ENCODE data around the gene TTC22. TPM values are rescaled to one million over a fixed set of nuclear protein-coding genes. Genes with fewer than 3 reads are reported as not detected.

TTC22 gene
- total RNA-seq, 1 donor = not detected

GRCh38 chr1:54835131-54835898 is 34.2 kb upstream of the TTC22 start:
- no peak overlapping the region for H3K4me3 ChIP-seq (ENCODE audit: low read depth, low read length)
- no peak for DNase-seq (ENCODE audit: low read depth)
- TF ChIP-seq, protein P1, sequence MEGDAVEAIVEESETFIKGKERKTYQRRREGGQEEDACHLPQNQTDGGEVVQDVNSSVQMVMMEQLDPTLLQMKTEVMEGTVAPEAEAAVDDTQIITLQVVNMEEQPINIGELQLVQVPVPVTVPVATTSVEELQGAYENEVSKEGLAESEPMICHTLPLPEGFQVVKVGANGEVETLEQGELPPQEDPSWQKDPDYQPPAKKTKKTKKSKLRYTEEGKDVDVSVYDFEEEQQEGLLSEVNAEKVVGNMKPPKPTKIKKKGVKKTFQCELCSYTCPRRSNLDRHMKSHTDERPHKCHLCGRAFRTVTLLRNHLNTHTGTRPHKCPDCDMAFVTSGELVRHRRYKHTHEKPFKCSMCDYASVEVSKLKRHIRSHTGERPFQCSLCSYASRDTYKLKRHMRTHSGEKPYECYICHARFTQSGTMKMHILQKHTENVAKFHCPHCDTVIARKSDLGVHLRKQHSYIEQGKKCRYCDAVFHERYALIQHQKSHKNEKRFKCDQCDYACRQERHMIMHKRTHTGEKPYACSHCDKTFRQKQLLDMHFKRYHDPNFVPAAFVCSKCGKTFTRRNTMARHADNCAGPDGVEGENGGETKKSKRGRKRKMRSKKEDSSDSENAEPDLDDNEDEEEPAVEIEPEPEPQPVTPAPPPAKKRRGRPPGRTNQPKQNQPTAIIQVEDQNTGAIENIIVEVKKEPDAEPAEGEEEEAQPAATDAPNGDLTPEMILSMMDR (IDR thresholded peaks at IDR 0.05; ENCODE audit: insufficient read depth, low read depth, low read length) = no peak

- TF ChIP-seq, protein P1 (IDR thresholded peaks at IDR 0.05; ENCODE audit: insufficient read depth, low read depth, low read length) = no peak
- DNase-seq (ENCODE audit: low read depth) = no peak
- no peak overlapping the region for H3K4me3 ChIP-seq (ENCODE audit: low read depth, low read length)
Measured at GRCh38 chr1:54834007-54834541, 33.0 kb upstream of the TTC22 start.

DNA sequence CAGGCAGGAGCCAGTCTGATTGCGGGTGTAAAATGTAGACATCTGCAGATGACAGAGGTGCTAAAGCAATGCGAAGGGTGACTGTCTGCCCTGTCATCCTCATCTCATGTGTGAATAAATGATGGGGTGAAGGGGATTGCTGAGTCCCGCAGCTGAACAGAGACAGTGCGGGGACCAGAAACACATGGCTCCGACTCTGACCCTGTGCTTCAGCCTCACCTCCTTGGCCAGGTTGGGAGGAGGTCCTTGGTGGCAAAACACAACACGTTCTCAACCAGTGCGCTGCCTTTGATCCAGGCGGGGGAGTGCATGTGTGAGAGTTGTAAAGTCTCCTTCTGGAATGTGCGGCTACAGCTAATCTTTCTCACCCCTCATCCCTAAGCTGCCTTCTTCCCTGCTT is 32.0 kb upstream of the TTC22 start:
- DNase-seq (ENCODE audit: low read depth) = no peak
- TF ChIP-seq, protein P1 (IDR thresholded peaks at IDR 0.05; ENCODE audit: insufficient read depth, low read depth, low read length) = no peak
- H3K4me3 ChIP-seq (ENCODE audit: low read depth, low read length) = no peak overlapping the region

DNA sequence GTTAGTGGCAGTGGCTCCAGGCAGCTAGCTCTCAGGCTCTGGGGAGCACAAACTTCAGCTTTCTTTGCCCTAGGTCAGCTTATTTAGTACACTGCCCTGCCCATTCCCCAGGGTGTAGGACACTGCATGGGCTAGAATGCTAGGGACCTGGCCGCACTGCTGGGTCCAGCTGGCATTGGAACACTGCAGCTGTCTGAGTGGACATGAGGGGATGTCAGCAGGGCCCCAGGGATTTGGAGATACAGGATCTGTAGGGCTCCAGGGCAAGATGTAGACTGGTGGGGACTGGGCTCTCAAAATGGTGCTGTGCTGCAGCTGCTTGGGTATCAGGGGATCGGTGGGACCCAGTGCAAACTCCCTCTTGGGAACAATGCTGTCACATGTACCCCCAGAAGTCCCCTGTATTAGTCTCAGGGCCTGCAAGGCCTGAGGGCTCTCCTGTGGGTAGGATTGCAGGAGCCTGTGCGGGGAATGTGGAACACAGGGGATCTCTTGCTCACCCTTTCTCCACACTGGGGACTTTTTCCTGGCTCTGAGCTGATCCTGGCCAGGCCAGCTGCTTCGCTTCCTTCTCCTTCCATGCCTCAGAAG is 25.2 kb upstream of the TTC22 start:
- TF ChIP-seq, protein P1 (IDR thresholded peaks at IDR 0.05; ENCODE audit: insufficient read depth, low read depth, low read length) = no peak
- H3K4me3 ChIP-seq (ENCODE audit: low read depth, low read length) = no peak overlapping the region
- DNase-seq (ENCODE audit: low read depth) = no peak

DNA sequence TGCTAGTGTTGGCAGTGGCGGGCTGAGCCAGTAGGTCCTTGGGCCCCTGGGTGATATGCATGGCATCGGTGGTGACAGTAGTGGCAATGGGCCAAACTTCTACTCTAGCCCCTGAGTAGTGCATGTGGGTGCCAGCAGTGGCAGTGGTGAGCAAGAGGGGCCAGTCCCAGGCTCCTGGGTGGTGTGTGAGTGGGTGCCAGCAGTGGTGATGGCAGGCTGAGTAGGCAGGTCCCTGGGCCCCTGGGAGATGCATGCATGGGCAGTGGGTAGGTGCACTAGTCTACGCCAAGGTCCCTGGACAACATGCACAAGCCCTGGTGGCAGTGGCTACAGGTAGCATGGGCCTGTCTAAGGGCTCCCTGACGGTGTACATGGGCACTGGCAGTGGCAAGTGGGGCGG is 24.6 kb upstream of the TTC22 start:
- H3K4me3 ChIP-seq (ENCODE audit: low read depth, low read length) = no peak overlapping the region
- no peak for DNase-seq (ENCODE audit: low read depth)
- TF ChIP-seq, protein P1 (IDR thresholded peaks at IDR 0.05; ENCODE audit: insufficient read depth, low read depth, low read length) = no peak

DNA sequence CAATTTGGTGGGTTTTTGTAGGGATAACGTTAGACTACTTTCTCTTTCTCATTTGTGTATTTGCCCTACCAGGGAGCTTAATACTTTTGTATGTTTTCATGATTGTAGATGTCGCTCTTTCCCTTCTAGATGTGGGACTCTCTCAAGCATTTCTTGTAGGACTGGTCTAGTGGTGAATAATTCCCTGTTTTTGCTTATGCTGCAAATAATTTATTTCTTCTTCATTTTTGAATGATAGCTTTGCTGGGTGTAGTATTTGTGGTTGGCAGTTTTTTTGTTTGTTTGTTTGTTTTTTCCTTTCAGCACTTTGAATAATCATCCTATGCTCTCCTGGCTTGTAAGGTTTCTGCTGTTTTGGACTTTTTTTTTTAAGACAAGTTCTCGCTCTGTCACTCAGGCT is 22.5 kb upstream of the TTC22 start:
- DNase-seq (ENCODE audit: low read depth) = no peak
- no peak overlapping the region for H3K4me3 ChIP-seq (ENCODE audit: low read depth, low read length)
- TF ChIP-seq, protein P1 (IDR thresholded peaks at IDR 0.05; ENCODE audit: insufficient read depth, low read depth, low read length) = no peak

Data from fibroblast of villous mesenchyme (primary cell).